GM23338 (cell line): ENCODE results near the gene IGFBP5.

Experiments used
- CREB1 ChIP-seq: fragments of 250-450 bp; sonication (Bioruptor Pico); IDR thresholded peaks from 2 replicates; pipeline ENCODE4 v1.5.0; 2020; ENCODE audit warnings: low read depth, mild to moderate bottlenecking, moderate library complexity
- CTCF ChIP-seq, 2 experiments: fragments of 200-600 bp in 1 of 2; sonication (generic) in 1 of 2; conservative IDR thresholded peaks; 2 replicates each; pipeline versions ENCODE4 v1.5.1 to v1.6.1; 2016 to 2017; ENCODE audit warnings: antibody characterized with exemption in 2 of 2, low read depth in 2 of 2, mild to moderate bottlenecking in 2 of 2, moderate library complexity in 1 of 2
- EZH2 ChIP-seq: fragments of 200-600 bp; sonication (generic); IDR thresholded peaks from one replicate; pipeline ENCODE4 v1.8.0; 2017; ENCODE audit warnings: antibody characterized with exemption, mild to moderate bottlenecking, low read depth; ENCODE audit not compliant: unreplicated experiment
- EZH2phosphoT487 ChIP-seq: fragments of 200-600 bp; sonication (generic); IDR thresholded peaks from one replicate; pipeline ENCODE4 v1.8.1; 2018; ENCODE audit warnings: antibody characterized with exemption; ENCODE audit not compliant: unreplicated experiment
- JUNB ChIP-seq: IDR thresholded peaks from one replicate; pipeline ENCODE4 v1.6.1; 2016; ENCODE audit warnings: antibody characterized with exemption; ENCODE audit not compliant: unreplicated experiment
- NANOG ChIP-seq: IDR thresholded peaks from 2 replicates; pipeline ENCODE4 v1.6.1; 2016; ENCODE audit warnings: antibody characterized with exemption, borderline replicate concordance
- POLR2AphosphoS5 ChIP-seq: IDR thresholded peaks from 2 replicates; pipeline ENCODE4 v1.6.1; 2016; ENCODE audit warnings: antibody characterized with exemption, low read depth
- STAT1 ChIP-seq: IDR thresholded peaks from one replicate; pipeline ENCODE4 v1.6.1; 2016; ENCODE audit warnings: antibody characterized with exemption; ENCODE audit not compliant: unreplicated experiment
- ZNF114 ChIP-seq: fragments of 250-450 bp; sonication (Bioruptor Pico); IDR thresholded peaks from 2 replicates; pipeline ENCODE4 v1.5.0; 2020; ENCODE audit warnings: mild to moderate bottlenecking, moderate library complexity
- ZNF331 ChIP-seq: fragments of 250-450 bp; sonication (Bioruptor Pico); IDR thresholded peaks from 2 replicates; pipeline ENCODE4 v1.5.0; 2020; ENCODE audit warnings: low read depth, mild to moderate bottlenecking, moderate library complexity
- ZNF462 ChIP-seq: fragments of 250-450 bp; sonication (Bioruptor Pico); IDR thresholded peaks from 2 replicates; pipeline ENCODE4 v1.5.0; 2020; ENCODE audit warnings: mild to moderate bottlenecking, moderate library complexity
- TF ChIP-seq, protein P1 (sequence below): IDR thresholded peaks from one replicate; pipeline ENCODE4 v1.6.1; 2018; ENCODE audit warnings: antibody characterized with exemption; ENCODE audit not compliant: unreplicated experiment
- TF ChIP-seq, protein P2 (sequence below): IDR thresholded peaks from 2 replicates; pipeline ENCODE4 v1.6.1; 2016; ENCODE audit warnings: antibody characterized with exemption

DNA sequence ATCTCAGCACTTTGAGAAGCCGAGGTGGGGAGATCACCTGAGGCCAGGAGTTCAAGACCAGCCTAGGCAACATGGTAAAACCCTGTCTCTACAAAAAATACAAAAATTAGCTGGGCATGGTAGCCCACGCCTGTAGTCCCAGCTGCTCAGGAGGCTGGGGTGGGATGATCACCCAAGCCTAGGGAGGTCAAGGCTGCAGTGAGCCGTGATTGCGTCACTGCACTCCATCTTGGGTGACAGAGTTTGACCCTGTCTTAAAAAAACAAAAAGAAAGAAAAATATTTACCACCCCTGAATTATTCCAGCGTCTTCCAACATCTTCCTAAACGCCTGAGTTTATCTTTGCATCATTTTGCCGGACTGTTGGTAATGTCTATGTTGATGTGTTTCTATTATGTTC, 6.2 kb upstream of the IGFBP5 start:
- TF ChIP-seq EZH2 (no peak), CTCF (conservative IDR thresholded peaks at IDR 0.05; ENCODE audit: low read depth in 2 of 2) (no peak), POLR2AphosphoS5 (no peak), NANOG (no peak), JUNB (no peak), EZH2phosphoT487 (no peak), CREB1 (CRISPR knock-in tag) (no peak), STAT1 (no peak), ZNF331 (CRISPR knock-in tag) (no peak), ZNF114 (CRISPR knock-in tag) (no peak), ZNF462 (CRISPR knock-in tag) (no peak)
- TF ChIP-seq, protein P1, sequence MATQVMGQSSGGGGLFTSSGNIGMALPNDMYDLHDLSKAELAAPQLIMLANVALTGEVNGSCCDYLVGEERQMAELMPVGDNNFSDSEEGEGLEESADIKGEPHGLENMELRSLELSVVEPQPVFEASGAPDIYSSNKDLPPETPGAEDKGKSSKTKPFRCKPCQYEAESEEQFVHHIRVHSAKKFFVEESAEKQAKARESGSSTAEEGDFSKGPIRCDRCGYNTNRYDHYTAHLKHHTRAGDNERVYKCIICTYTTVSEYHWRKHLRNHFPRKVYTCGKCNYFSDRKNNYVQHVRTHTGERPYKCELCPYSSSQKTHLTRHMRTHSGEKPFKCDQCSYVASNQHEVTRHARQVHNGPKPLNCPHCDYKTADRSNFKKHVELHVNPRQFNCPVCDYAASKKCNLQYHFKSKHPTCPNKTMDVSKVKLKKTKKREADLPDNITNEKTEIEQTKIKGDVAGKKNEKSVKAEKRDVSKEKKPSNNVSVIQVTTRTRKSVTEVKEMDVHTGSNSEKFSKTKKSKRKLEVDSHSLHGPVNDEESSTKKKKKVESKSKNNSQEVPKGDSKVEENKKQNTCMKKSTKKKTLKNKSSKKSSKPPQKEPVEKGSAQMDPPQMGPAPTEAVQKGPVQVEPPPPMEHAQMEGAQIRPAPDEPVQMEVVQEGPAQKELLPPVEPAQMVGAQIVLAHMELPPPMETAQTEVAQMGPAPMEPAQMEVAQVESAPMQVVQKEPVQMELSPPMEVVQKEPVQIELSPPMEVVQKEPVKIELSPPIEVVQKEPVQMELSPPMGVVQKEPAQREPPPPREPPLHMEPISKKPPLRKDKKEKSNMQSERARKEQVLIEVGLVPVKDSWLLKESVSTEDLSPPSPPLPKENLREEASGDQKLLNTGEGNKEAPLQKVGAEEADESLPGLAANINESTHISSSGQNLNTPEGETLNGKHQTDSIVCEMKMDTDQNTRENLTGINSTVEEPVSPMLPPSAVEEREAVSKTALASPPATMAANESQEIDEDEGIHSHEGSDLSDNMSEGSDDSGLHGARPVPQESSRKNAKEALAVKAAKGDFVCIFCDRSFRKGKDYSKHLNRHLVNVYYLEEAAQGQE = no peak
- TF ChIP-seq, protein P2, sequence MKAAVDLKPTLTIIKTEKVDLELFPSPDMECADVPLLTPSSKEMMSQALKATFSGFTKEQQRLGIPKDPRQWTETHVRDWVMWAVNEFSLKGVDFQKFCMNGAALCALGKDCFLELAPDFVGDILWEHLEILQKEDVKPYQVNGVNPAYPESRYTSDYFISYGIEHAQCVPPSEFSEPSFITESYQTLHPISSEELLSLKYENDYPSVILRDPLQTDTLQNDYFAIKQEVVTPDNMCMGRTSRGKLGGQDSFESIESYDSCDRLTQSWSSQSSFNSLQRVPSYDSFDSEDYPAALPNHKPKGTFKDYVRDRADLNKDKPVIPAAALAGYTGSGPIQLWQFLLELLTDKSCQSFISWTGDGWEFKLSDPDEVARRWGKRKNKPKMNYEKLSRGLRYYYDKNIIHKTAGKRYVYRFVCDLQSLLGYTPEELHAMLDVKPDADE = no peak
